Body of pancreas (tissue), 4 donors: Measurements from ENCODE around the gene TERB1.

Experiments used
- POLR2A ChIP-seq, 3 donors: fragments of 450-650 bp; IDR thresholded peaks; one replicate each; pipeline ENCODE4 v1.6.1; 2016; ENCODE audit warnings: antibody characterized with exemption in 3 of 3, mild to moderate bottlenecking in 2 of 3
- TF ChIP-seq, protein P1 (sequence below), 7 experiments: fragments of 450-650 bp in 4 of 7; fragments of 200-600 bp in 3 of 7; sonication (generic) in 3 of 7; IDR thresholded peaks; one replicate each; pipeline ENCODE4 v1.5.1; 2016 to 2019; ENCODE audit warnings: antibody characterized with exemption in 7 of 7

DNA sequence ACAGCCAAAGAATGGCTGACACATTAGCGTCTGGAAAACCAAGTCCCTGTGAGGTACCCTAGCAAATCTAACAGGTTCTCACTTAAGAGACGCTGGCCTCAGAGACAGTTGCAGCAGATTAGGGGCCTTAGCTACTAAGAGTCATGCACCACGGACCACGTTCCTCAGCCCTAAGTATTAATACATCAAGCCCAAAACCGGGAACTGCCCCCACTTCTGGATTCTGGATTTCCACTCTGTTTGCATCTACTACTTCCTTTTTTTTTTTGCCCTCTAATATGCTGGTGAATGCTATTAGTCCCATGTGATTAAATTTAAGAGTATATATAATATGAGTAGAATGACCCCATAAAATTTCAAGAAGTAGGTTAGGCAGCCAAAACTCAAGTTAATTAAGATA is 775 bp upstream of the TERB1 start:
- TF ChIP-seq, protein P1, sequence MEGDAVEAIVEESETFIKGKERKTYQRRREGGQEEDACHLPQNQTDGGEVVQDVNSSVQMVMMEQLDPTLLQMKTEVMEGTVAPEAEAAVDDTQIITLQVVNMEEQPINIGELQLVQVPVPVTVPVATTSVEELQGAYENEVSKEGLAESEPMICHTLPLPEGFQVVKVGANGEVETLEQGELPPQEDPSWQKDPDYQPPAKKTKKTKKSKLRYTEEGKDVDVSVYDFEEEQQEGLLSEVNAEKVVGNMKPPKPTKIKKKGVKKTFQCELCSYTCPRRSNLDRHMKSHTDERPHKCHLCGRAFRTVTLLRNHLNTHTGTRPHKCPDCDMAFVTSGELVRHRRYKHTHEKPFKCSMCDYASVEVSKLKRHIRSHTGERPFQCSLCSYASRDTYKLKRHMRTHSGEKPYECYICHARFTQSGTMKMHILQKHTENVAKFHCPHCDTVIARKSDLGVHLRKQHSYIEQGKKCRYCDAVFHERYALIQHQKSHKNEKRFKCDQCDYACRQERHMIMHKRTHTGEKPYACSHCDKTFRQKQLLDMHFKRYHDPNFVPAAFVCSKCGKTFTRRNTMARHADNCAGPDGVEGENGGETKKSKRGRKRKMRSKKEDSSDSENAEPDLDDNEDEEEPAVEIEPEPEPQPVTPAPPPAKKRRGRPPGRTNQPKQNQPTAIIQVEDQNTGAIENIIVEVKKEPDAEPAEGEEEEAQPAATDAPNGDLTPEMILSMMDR (IDR thresholded peaks at IDR 0.05): no peak
- TF ChIP-seq POLR2A (IDR thresholded peaks at IDR 0.05): no peak
